Brain microvascular endothelial cell (primary cell): Measurements from ENCODE around the gene NDUFS5.
"Not testable (repeated sequence)": the region's sequence is repeated elsewhere in the genome, so short reads cannot be mapped to it uniquely, and the experiment has no call there.

Source experiments
- DNase-seq: peaks from one replicate; pipeline ENCODE4 v3.0.0-alpha.2; 2020
- H3K27ac ChIP-seq: fragments of 250-450 bp; sonication (Bioruptor Pico); 2 replicates; pipeline ENCODE4 v1.5.1; 2020; ENCODE audit warnings: mild to moderate bottlenecking, moderate library complexity
- H3K27me3 ChIP-seq: fragments of 250-450 bp; sonication (Bioruptor Pico); replicated peaks from 2 replicates; pipeline ENCODE4 v1.5.1; 2020; ENCODE audit warnings: mild to moderate bottlenecking
- H3K36me3 ChIP-seq: fragments of 250-450 bp; sonication (Bioruptor Pico); replicated peaks from 2 replicates; pipeline ENCODE4 v1.5.1; 2020; ENCODE audit warnings: mild to moderate bottlenecking
- H3K4me3 ChIP-seq: 2 replicates; pipeline ENCODE4 v1.5.1; 2011; ENCODE audit warnings: low read depth, mild to moderate bottlenecking, control low read depth, low read length, moderate library complexity
- in situ Hi-C: cut with HindIII; loops from 2 replicates; pipeline ENCODE4 v1.10.0; 2017; ENCODE audit warnings: low sequenced_read_pairs, low pct_ligation_motif_present
- TF ChIP-seq, protein P1 (sequence below): IDR thresholded peaks from 2 replicates; pipeline ENCODE4 v1.5.1; 2011; ENCODE audit warnings: low read depth, mild to moderate bottlenecking, moderate library complexity, low read length, control low read depth, inconsistent platforms; ENCODE audit errors: missing control alignments

The NDUFS5 gene

GRCh38 chr1:39047374-39048229, 21.5 kb downstream of the NDUFS5 start:
- peak; percentile 95 for DNase-seq
- H3K4me3 ChIP-seq, result no peak overlapping the region
- H3K27ac ChIP-seq, result peak overlapping the region; percentile 55
- TF ChIP-seq, protein P1, sequence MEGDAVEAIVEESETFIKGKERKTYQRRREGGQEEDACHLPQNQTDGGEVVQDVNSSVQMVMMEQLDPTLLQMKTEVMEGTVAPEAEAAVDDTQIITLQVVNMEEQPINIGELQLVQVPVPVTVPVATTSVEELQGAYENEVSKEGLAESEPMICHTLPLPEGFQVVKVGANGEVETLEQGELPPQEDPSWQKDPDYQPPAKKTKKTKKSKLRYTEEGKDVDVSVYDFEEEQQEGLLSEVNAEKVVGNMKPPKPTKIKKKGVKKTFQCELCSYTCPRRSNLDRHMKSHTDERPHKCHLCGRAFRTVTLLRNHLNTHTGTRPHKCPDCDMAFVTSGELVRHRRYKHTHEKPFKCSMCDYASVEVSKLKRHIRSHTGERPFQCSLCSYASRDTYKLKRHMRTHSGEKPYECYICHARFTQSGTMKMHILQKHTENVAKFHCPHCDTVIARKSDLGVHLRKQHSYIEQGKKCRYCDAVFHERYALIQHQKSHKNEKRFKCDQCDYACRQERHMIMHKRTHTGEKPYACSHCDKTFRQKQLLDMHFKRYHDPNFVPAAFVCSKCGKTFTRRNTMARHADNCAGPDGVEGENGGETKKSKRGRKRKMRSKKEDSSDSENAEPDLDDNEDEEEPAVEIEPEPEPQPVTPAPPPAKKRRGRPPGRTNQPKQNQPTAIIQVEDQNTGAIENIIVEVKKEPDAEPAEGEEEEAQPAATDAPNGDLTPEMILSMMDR, result no peak
- in situ Hi-C loops, result no loop called here
- H3K27me3 ChIP-seq, result no peaks in the 10 kb centered on the region
- no peaks in the 10 kb centered on the region for H3K36me3 ChIP-seq

DNA sequence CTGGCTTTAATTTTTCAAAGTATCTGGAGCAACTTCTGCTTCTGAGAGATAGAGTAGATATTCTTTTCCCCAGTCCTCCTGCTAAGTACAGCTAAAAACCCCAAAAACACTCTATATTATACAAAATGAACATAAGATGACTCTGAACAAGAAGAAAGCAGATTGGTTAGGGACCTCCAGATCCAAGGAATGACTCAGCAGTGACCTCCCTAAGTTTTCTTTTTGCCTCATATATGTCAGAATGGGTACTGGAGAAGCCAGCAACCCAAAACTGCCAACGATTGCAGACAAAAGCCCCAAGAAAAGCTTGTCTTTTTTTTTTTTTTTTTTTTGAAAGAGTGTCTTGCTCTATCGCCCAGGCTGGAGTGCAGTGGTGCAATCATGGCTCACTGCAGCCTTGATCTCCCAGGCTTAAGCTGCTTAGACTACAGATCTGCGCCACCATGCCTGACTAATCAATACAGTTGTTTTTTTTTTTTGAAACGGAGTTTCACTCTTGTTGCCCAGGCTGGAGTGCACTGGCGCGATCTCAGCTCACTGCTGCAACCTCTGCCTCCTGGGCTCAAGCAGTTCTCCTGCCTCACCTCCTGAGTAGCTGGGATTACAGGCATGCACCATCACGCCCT, 22.7 kb downstream of the NDUFS5 start:
- no peaks in the 10 kb centered on the region for H3K27me3 ChIP-seq
- DNase-seq, result no peak
- TF ChIP-seq, protein P1, result no peak
- H3K27ac ChIP-seq, result no peak overlapping the region
- in situ Hi-C loops, result no loop called here
- H3K4me3 ChIP-seq, result no peak overlapping the region
- H3K36me3 ChIP-seq, result no peaks in the 10 kb centered on the region

- Histone ChIP-seq H3K36me3 (no peaks in the 10 kb centered on the region), H3K27ac (no peak overlapping the region), H3K27me3 (no peaks in the 10 kb centered on the region), H3K4me3 (no peak overlapping the region)
- in situ Hi-C loops, result no loop called here
- DNase-seq, result no peak
- TF ChIP-seq, protein P1, result no peak
Measured at GRCh38 chr1:39050001-39050400, 23.9 kb downstream of the NDUFS5 start.

DNA sequence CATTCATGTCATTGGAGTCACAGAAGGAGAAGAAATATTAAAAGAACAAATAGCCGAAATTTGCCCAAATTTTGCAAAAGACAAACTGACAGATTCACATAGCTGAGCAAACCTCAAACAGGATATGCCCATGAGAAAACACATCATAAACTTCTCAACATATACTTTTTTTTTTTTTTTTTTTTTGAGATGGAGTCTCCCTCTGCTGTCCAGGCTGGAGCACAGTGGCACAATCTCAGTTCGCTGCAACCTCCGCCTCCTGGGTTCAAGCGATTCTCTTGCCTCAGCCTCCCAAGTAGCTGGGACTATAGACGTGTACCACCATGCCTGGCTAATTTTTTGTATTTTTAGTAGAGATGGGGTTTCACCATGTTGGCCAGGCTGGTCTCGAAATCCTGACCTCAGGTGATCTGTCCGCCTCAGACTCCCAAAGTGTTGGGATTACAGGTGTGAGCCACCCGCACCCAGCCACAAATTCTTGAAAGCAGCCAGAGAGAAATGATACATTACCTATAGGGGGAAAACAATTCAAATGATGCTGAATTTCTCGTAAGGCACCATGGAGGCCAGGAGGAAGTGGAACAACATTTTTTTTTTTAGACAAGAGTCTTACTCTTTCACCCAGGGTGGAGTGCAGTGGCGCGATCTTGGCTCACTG, 25.2 kb downstream of the NDUFS5 start:
- H3K27ac ChIP-seq, H3K36me3 ChIP-seq, in situ Hi-C loops, H3K4me3 ChIP-seq, DNase-seq, H3K27me3 ChIP-seq: not testable (repeated sequence)
- TF ChIP-seq, protein P1, result peak; percentile 34

GRCh38 chr1:39051956-39052355, 25.8 kb downstream of the NDUFS5 start:
- Histone ChIP-seq H3K36me3 (no peaks in the 10 kb centered on the region), H3K27ac (no peak overlapping the region), H3K4me3 (no peak overlapping the region), H3K27me3 (no peaks in the 10 kb centered on the region)
- DNase-seq, result no peak
- TF ChIP-seq, protein P1, result no peak
- in situ Hi-C loops, result no loop called here

DNA sequence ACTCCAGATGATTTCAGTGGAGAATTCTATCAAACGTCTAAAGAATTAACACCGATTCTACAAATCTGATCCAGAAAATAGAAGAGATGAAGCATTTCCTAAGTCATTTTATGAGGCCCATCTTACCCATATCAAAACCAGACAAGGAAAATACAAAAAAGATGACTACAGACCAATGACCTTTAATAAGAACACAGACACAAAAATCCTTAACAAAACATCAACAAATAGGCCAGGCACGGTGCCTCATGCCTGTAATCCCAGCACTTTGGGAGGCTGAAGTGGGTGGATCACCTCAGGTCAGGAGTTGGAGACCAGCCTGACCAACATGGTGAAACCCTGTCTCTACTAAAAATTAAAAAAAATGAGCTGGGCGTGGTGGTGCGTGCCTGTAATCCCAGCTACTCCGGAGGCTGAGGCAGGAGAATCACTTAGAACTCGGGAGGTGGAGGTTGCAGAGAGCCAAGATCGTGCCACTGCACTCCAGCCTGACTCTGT, 29.1 kb downstream of the NDUFS5 start:
- in situ Hi-C loops, H3K27me3 ChIP-seq: not testable (repeated sequence)

DNA sequence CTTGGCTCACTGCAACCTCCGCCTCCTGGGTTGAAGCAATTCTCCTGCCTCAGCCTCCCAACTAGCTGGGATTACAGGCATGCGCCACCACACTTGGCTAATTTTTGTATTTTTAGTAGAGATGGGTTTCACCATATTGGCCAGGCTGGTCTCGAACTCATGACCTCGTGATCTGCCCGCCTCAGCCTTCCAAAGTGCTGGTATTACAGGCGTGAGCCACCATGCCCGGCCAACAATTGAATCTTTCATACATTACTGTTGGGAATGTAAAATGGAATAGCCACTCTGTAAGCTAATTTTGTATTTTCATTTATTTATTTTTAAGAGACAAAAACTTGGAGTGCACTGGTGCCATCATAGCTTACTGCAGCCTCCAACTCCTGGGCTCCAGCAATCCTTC, 35.4 kb downstream of the NDUFS5 start:
- H3K27ac ChIP-seq, DNase-seq, in situ Hi-C loops, H3K27me3 ChIP-seq, H3K36me3 ChIP-seq, H3K4me3 ChIP-seq: not testable (repeated sequence)

More for the DNA sequence above, 29.1 kb downstream of the NDUFS5 start:
- H3K27ac ChIP-seq, H3K36me3 ChIP-seq, H3K4me3 ChIP-seq, DNase-seq: not testable (repeated sequence)
